ENCODE data around the gene PREX1. TPM values are rescaled to one million over a fixed set of nuclear protein-coding genes. Genes with fewer than 3 reads are reported as not detected.
A peak's percentile ranks its signal among the peaks of the same experiment; 100 is the strongest.

The PREX1 gene
- total RNA-seq, 1 experiment from 2014 or later: 34.3 TPM

DNA sequence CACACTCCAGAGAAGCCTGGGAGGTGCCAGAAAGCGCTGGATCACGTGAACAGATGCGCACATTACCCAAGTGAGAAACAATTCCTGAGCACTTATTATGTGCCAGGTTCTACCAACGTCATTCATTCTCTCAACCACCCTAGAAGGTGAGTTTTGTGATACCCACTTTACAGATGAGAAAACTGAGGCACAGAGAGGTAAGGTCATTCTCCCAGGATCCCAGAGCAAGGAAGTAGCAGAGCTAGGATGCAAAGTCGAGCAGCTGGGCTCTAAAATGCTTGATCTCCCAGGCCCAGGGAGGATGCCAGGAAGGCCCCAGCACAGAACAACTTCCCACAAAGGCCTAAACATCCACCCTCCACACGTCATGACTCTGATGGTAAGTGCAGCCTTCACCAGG lies 85.6 kb downstream of the PREX1 start:
- no peaks in the 10 kb centered on the region for H3K4me1 ChIP-seq (replicated peaks)
- H3K4me3 ChIP-seq: no peak overlapping the region
- peaks cover 27% of the 10 kb centered on the region for H3K36me3 ChIP-seq
- H3K27me3 ChIP-seq (replicated peaks): no peaks in the 10 kb centered on the region
- H3K9me3 ChIP-seq (replicated peaks): no peaks in the 10 kb centered on the region
- no peak for DNase-seq (ENCODE audit: low read depth in 1 of 2, low spot score in 2 of 2)
- no peak overlapping the region for H3K27ac ChIP-seq

DNA sequence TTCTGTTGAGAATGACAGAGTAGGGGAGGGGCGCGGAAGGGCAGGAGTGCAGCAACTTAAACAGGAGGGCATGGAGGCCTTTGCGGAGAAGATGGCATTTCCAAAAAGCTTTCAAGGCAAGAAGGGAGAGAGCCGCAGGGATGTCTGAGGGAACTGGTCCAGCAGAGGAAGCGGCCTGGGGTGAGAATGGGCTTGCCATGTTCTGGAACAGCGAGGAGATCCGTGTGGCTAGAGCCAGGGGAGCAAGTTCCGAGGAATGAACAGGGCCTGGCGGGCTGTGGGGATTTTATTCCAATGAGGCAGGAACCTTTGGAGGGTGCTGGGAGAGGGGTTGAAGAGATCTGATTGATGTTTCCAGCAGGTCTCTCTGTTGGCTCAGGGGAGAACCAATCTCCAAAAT lies 86.1 kb downstream of the PREX1 start:
- no peak overlapping the region for H3K27ac ChIP-seq
- no peaks in the 10 kb centered on the region for H3K27me3 ChIP-seq (replicated peaks)
- peaks cover 28% of the 10 kb centered on the region for H3K36me3 ChIP-seq
- H3K4me1 ChIP-seq (replicated peaks): no peaks in the 10 kb centered on the region
- no peak overlapping the region for H3K4me3 ChIP-seq
- H3K9me3 ChIP-seq (replicated peaks): no peaks in the 10 kb centered on the region
- no peak for DNase-seq (ENCODE audit: low read depth in 1 of 2, low spot score in 2 of 2)

- H3K27ac ChIP-seq: no peak overlapping the region
- no peaks in the 10 kb centered on the region for H3K4me1 ChIP-seq (replicated peaks)
- H3K27me3 ChIP-seq (replicated peaks): no peaks in the 10 kb centered on the region
- no peak overlapping the region for H3K4me3 ChIP-seq
- no peaks in the 10 kb centered on the region for H3K9me3 ChIP-seq (replicated peaks)
- no peak for DNase-seq (ENCODE audit: low read depth in 1 of 2, low spot score in 2 of 2)
- peaks cover 31% of the 10 kb centered on the region for H3K36me3 ChIP-seq
These were observed 87.1 kb downstream of the PREX1 start for GRCh38 chr20:48740712-48741111.

DNA sequence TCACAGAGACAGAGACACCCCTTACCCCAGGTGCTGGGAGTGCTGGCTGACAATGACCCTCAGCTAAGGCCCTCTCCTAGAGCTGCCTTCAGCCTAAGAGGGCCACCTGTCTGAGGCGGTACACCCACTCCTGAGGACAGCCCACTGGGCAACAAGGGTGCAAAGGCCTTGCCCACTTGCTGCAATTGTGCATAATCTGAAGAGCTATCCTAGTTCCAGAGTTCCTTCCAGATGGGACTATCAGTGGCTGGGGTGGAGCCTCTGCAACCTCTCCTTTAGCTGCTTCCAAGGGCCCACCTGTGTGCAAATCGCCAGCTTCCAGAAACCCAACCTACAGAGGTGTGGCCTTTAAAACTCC lies 87.5 kb downstream of the PREX1 start:
- Histone ChIP-seq H3K4me1 (replicated peaks) (no peaks in the 10 kb centered on the region), H3K27me3 (replicated peaks) (no peaks in the 10 kb centered on the region), H3K4me3 (no peak overlapping the region), H3K36me3 (peaks cover 31% of the 10 kb centered on the region), H3K9me3 (replicated peaks) (no peaks in the 10 kb centered on the region), H3K27ac (no peak overlapping the region)
- DNase-seq (ENCODE audit: low read depth in 1 of 2, low spot score in 2 of 2): no peak

GRCh38 chr20:48739395-48740291 lies 88.2 kb downstream of the PREX1 start:
- H3K9me3 ChIP-seq (replicated peaks): no peaks in the 10 kb centered on the region
- no peak overlapping the region for H3K4me3 ChIP-seq
- H3K4me1 ChIP-seq (replicated peaks): no peaks in the 10 kb centered on the region
- DNase-seq (ENCODE audit: low read depth in 1 of 2, low spot score in 2 of 2): no peak
- no peaks in the 10 kb centered on the region for H3K27me3 ChIP-seq (replicated peaks)
- peaks cover 30% of the 10 kb centered on the region for H3K36me3 ChIP-seq
- H3K27ac ChIP-seq: no peak overlapping the region

DNA sequence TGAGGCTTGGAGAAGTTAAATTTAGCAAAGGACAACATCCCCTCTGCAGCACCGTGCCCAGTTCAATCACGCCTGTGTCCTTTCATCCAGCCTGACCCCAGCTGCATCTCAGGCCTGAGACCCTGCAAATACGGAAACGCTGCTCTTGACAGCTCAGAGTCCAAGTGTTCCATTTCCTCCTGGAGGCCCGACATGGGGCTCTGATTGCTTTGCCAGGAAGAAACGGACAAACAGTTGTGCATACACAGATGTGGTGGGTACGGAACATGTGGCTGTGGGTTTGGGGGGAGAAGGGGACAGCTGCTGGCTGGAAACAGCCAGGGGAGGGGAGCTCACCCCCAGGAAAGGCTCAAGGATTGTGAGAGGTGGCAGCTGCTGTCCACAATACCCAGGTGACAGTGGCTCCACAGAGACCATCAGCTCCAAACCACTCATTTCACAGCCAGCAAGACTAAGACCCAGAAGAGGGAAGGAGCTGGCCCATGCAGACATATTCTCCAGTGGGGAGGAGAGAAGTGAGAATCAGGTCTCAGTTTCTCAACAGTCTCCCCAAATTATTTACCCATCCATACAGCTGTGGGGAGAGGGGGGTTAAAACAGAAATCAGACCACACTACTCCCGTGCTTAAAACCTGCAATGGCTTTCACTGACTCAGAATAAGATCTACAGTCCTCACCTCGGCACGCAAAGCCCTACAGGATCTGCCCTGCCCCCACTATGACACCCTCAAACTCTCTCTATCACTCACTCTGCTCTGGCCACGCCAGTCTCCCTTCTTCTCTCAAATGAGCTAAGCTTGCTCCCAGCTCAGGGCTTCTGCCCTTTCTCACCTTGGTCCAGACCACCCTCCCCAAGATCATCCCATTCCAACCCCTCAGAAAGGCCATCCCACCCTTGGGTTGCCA lies 89.1 kb downstream of the PREX1 start:
- H3K4me1 ChIP-seq (replicated peaks): peaks cover under 1% of the 10 kb centered on the region; the same call in 1 of the 2 replicates
- no peaks in the 10 kb centered on the region for H3K9me3 ChIP-seq (replicated peaks)
- no peaks in the 10 kb centered on the region for H3K27me3 ChIP-seq (replicated peaks)
- no peak overlapping the region for H3K27ac ChIP-seq
- peaks cover 34% of the 10 kb centered on the region for H3K36me3 ChIP-seq
- DNase-seq (ENCODE audit: low read depth in 1 of 2, low spot score in 2 of 2): no peak
- no peak overlapping the region for H3K4me3 ChIP-seq

DNA sequence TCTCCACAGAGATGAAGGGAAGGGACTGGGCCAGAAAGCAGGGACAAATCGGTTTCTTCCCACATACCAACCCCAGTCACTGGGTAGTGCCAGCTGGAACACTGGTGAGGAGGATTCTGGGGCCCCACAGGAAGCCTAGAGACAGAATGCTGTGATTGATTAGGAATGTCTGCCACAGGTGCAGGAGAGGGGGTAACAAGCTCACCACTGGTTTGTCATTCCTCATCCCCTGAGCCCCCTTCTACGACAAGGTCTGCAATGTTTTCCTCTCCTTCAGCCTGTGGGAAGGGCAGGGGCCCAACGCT lies 89.8 kb downstream of the PREX1 start:
- H3K36me3 ChIP-seq: peaks cover 30% of the 10 kb centered on the region

GRCh38 chr20:48737434-48738093 lies 90.2 kb downstream of the PREX1 start:
- Histone ChIP-seq H3K4me3 (no peak overlapping the region), H3K36me3 (peaks cover 27% of the 10 kb centered on the region), H3K4me1 (replicated peaks) (peaks cover 8% of the 10 kb centered on the region), H3K27ac (no peak overlapping the region), H3K9me3 (replicated peaks) (no peaks in the 10 kb centered on the region), H3K27me3 (replicated peaks) (no peaks in the 10 kb centered on the region)
- DNase-seq (ENCODE audit: low read depth in 1 of 2, low spot score in 2 of 2): no peak

More for the DNA sequence above, 89.8 kb downstream of the PREX1 start:
- no peak overlapping the region for H3K4me3 ChIP-seq
- no peaks in the 10 kb centered on the region for H3K9me3 ChIP-seq (replicated peaks)
- no peak overlapping the region for H3K27ac ChIP-seq
- DNase-seq (ENCODE audit: low read depth in 1 of 2, low spot score in 2 of 2): no peak
- peaks cover 7% of the 10 kb centered on the region for H3K4me1 ChIP-seq (replicated peaks)
- no peaks in the 10 kb centered on the region for H3K27me3 ChIP-seq (replicated peaks)

DNA sequence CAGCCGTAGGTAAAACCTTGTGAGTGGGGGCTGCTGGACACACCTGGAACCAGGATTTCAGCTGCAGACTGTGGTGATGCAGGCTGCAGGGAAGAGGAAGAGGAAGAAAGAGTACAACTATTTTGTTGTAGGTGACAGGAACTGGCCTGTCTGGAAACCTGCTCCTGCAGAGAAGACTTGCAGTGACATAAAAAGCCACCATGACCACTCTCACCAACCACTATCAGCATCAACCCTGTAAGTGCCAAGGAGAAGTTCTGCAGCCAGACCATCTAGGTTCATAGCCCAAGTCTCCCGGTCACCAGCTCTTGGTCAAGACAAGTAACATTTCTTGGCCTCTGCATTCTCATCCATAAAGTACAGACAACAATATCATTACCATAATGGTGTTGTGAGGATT lies 91.2 kb downstream of the PREX1 start:
- H3K4me3 ChIP-seq: no peak overlapping the region
- DNase-seq (ENCODE audit: low read depth in 1 of 2, low spot score in 2 of 2): no peak
- peaks cover 8% of the 10 kb centered on the region for H3K4me1 ChIP-seq (replicated peaks)
- peaks cover 29% of the 10 kb centered on the region for H3K36me3 ChIP-seq
- H3K9me3 ChIP-seq (replicated peaks): no peaks in the 10 kb centered on the region
- no peaks in the 10 kb centered on the region for H3K27me3 ChIP-seq (replicated peaks)
- H3K27ac ChIP-seq: no peak overlapping the region

- no peaks in the 10 kb centered on the region for H3K9me3 ChIP-seq (replicated peaks)
- no peak overlapping the region for H3K27ac ChIP-seq
- H3K4me1 ChIP-seq (replicated peaks): peaks cover 8% of the 10 kb centered on the region
- no peaks in the 10 kb centered on the region for H3K27me3 ChIP-seq (replicated peaks)
- H3K36me3 ChIP-seq: peaks cover 27% of the 10 kb centered on the region
- no peak for DNase-seq (ENCODE audit: low read depth in 1 of 2, low spot score in 2 of 2)
- no peak overlapping the region for H3K4me3 ChIP-seq
These were observed 91.6 kb downstream of the PREX1 start for GRCh38 chr20:48736231-48736630.

GRCh38 chr20:48735112-48735511 lies 92.7 kb downstream of the PREX1 start:
- Histone ChIP-seq H3K27ac (no peak overlapping the region), H3K9me3 (replicated peaks) (no peaks in the 10 kb centered on the region), H3K4me1 (replicated peaks) (peaks cover 8% of the 10 kb centered on the region), H3K27me3 (replicated peaks) (no peaks in the 10 kb centered on the region), H3K4me3 (no peak overlapping the region), H3K36me3 (peaks cover 27% of the 10 kb centered on the region)
- no peak for DNase-seq (ENCODE audit: low read depth in 1 of 2, low spot score in 2 of 2)

- no peak for DNase-seq (ENCODE audit: low read depth in 1 of 2, low spot score in 2 of 2)
- H3K27me3 ChIP-seq (replicated peaks): no peaks in the 10 kb centered on the region
- no peak overlapping the region for H3K4me3 ChIP-seq
- H3K4me1 ChIP-seq (replicated peaks): peaks cover 8% of the 10 kb centered on the region
- H3K9me3 ChIP-seq (replicated peaks): no peaks in the 10 kb centered on the region
- no peak overlapping the region for H3K27ac ChIP-seq
- peaks cover 27% of the 10 kb centered on the region for H3K36me3 ChIP-seq
These were observed 93.6 kb downstream of the PREX1 start for GRCh38 chr20:48734104-48734749.

- DNase-seq (ENCODE audit: low read depth in 1 of 2, low spot score in 2 of 2): peak in 1 of 2 experiments; percentile 28
- H3K27me3 ChIP-seq (replicated peaks): no peaks in the 10 kb centered on the region
- H3K4me1 ChIP-seq (replicated peaks): peaks cover 14% of the 10 kb centered on the region
These were observed 94.5 kb downstream of the PREX1 start for GRCh38 chr20:48733296-48733790.

More at GRCh38 chr20:48733296-48733790, 94.5 kb downstream of the PREX1 start:
- H3K27ac ChIP-seq: no peak overlapping the region
- no peak overlapping the region for H3K4me3 ChIP-seq
- H3K36me3 ChIP-seq: peaks cover 27% of the 10 kb centered on the region
- no peaks in the 10 kb centered on the region for H3K9me3 ChIP-seq (replicated peaks)

Data from SJSA1 (cell line).